ENCODE measurements around the gene CHRNB2. TPM values are rescaled to one million over a fixed set of nuclear protein-coding genes. Genes with fewer than 3 reads are reported as not detected.

CHRNB2 gene
- total RNA-seq, 1 donor from 2014 or later, result 0.11 TPM

DNA sequence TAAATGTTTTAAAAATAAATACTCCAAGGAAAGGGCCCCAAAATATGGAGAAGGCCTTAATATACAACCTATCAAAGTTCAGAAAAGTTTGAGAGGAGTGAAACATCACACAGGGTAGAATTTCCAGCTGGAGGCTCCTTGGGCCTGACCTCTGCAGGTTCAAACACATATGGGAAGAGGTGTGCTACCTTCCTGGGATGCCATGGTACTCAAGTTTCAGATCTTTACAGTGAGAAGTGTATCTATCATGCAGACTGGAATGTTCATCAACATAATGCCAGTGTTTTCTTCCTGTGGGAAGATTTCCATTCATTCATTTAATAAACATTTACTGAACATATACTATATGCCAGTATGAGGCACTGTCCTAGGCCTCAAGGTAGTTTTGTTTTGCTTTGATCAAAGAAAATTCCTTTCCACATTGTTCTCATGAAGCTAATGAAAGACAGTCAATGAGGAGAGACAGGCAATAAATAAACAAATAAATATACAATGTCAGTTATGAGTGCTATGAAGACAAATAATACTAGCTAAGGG, 55.0 kb downstream of the CHRNB2 start:
- no peaks in the 10 kb centered on the region for H3K36me3 ChIP-seq
- peaks cover 2% of the 10 kb centered on the region for H3K27me3 Mint-ChIP-seq (ENCODE audit: insufficient read depth, low read depth)
- H3K27me3 ChIP-seq, result no peaks in the 10 kb centered on the region
- no peak overlapping the region for H2AFZ ChIP-seq (replicated peaks)
- no peak overlapping the region for H3K4me3 ChIP-seq
- peaks cover 100% of the 10 kb centered on the region for H3K79me2 ChIP-seq (ENCODE audit: low read depth)
- H3K27ac ChIP-seq, result no peak overlapping the region
- H3K4me2 ChIP-seq, result no peak overlapping the region
- H4K20me1 ChIP-seq (ENCODE audit: low read depth), result peaks cover 61% of the 10 kb centered on the region
- no peak overlapping the region for H3K9ac ChIP-seq
- peaks cover 3% of the 10 kb centered on the region for H3K36me3 Mint-ChIP-seq
- no peak overlapping the region for H3K27ac Mint-ChIP-seq
- H3K4me3 Mint-ChIP-seq, result no peak overlapping the region
- TF ChIP-seq EZH2phosphoT487 (IDR thresholded peaks at IDR 0.05) (no peak), EZH2 (IDR thresholded peaks at IDR 0.05) (no peak)
- TF ChIP-seq, protein P1, sequence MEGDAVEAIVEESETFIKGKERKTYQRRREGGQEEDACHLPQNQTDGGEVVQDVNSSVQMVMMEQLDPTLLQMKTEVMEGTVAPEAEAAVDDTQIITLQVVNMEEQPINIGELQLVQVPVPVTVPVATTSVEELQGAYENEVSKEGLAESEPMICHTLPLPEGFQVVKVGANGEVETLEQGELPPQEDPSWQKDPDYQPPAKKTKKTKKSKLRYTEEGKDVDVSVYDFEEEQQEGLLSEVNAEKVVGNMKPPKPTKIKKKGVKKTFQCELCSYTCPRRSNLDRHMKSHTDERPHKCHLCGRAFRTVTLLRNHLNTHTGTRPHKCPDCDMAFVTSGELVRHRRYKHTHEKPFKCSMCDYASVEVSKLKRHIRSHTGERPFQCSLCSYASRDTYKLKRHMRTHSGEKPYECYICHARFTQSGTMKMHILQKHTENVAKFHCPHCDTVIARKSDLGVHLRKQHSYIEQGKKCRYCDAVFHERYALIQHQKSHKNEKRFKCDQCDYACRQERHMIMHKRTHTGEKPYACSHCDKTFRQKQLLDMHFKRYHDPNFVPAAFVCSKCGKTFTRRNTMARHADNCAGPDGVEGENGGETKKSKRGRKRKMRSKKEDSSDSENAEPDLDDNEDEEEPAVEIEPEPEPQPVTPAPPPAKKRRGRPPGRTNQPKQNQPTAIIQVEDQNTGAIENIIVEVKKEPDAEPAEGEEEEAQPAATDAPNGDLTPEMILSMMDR (IDR thresholded peaks at IDR 0.05), result no peak
- H3K9me3 ChIP-seq (ENCODE audit: low read depth), result no peaks in the 10 kb centered on the region
- H3F3A ChIP-seq (ENCODE audit: low read depth), result no peaks in the 10 kb centered on the region
- no peaks in the 10 kb centered on the region for H3K9me3 Mint-ChIP-seq
- peaks cover 13% of the 10 kb centered on the region for H3K4me1 Mint-ChIP-seq
- no peak for DNase-seq (ENCODE audit: low spot score)
- H3K4me1 ChIP-seq, result peaks cover 7% of the 10 kb centered on the region

DNA sequence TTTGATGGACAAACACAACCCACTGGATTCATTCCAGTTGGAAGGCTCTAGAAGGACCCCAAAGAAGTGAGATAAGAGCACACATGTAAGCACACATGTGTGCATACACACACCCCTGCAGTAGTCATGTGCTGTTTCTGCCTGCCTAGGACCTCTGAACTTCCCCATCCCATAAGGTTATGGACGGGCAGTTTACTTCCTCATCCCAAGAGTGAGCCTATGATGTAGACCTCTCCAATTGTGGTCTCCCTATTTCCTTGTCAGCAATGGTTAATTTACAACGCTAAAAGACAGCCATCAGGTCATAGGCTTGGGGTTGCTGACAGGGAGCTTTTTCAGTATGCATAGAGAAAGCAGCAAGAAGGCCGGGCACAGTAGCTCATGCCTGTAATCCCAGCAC, 55.8 kb downstream of the CHRNB2 start:
- H3K9ac ChIP-seq, result no peak overlapping the region
- DNase-seq (ENCODE audit: low spot score), result no peak
- Mint-ChIP-seq H3K27me3 (ENCODE audit: insufficient read depth, low read depth) (peaks cover 2% of the 10 kb centered on the region), H3K4me3 (no peak overlapping the region), H3K9me3 (no peaks in the 10 kb centered on the region), H3K4me1 (peaks cover 16% of the 10 kb centered on the region), H3K27ac (no peak overlapping the region), H3K36me3 (peaks cover 3% of the 10 kb centered on the region)
- no peaks in the 10 kb centered on the region for H3K27me3 ChIP-seq
- no peak overlapping the region for H3K27ac ChIP-seq
- H2AFZ ChIP-seq (replicated peaks), result no peak overlapping the region
- no peaks in the 10 kb centered on the region for H3F3A ChIP-seq (ENCODE audit: low read depth)
- no peak overlapping the region for H3K4me2 ChIP-seq
- H3K4me1 ChIP-seq, result peaks cover 7% of the 10 kb centered on the region
- H3K4me3 ChIP-seq, result no peak overlapping the region
- H3K79me2 ChIP-seq (ENCODE audit: low read depth), result peaks cover 94% of the 10 kb centered on the region
- no peaks in the 10 kb centered on the region for H3K36me3 ChIP-seq
- TF ChIP-seq, protein P1 (IDR thresholded peaks at IDR 0.05), result no peak
- TF ChIP-seq EZH2phosphoT487 (IDR thresholded peaks at IDR 0.05) (no peak), EZH2 (IDR thresholded peaks at IDR 0.05) (no peak)
- H3K9me3 ChIP-seq (ENCODE audit: low read depth), result no peaks in the 10 kb centered on the region
- H4K20me1 ChIP-seq (ENCODE audit: low read depth), result peaks cover 59% of the 10 kb centered on the region

DNA sequence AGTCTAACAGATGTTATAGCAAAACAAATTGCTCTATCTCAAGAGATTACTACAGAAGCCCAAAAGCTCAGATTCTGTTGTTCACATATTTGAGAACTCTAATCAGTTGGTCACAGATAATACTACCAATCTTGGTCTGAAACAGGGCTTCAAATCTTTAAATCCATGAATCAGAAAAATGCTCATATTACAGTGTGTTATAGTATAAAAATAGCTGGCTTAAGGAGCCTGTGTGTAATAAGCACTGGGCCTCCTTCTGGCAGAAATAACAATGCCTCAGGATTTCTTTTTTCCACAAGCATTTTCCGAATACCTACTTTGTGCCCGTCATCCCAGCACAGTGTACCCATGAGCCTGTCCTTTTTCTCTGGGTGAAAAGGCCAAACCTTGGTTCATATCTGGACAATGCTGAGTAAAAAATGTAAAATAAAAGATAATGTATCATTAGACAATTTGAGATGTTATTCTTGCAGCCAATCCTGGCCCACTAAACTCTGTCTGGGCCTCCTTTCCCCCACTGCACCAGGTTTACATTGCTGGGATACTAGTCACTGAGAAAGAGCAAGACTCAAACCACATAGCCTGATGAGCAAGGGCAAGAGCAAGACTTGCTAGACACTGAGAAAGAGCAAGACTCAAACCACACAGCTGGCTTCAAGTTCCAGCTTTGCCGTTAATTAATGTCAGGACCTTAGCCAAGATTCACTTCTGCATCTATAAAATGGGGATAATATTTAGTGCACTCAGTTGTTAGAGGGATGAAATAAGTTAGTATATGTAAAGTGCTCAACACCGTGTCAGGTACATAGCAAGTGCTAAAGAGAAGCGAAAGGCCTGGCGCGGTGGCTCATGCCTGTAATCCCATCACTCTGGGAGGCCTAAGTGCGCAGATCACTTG, 57.4 kb downstream of the CHRNB2 start:
- Histone ChIP-seq H3K27me3 (no peaks in the 10 kb centered on the region), H3K9ac (no peak overlapping the region), H3K4me1 (peaks cover 7% of the 10 kb centered on the region), H3K9me3 (ENCODE audit: low read depth) (peaks cover 5% of the 10 kb centered on the region), H3K4me3 (no peak overlapping the region), H4K20me1 (ENCODE audit: low read depth) (peaks cover 47% of the 10 kb centered on the region), H3K4me2 (no peak overlapping the region), H3F3A (ENCODE audit: low read depth) (peaks cover 4% of the 10 kb centered on the region), H2AFZ (replicated peaks) (no peak overlapping the region), H3K36me3 (no peaks in the 10 kb centered on the region), H3K79me2 (ENCODE audit: low read depth) (peaks cover 77% of the 10 kb centered on the region), H3K27ac (no peak overlapping the region)
- Mint-ChIP-seq H3K27ac (peak overlapping the region; percentile 16), H3K4me3 (peak overlapping the region; percentile 50), H3K27me3 (ENCODE audit: insufficient read depth, low read depth) (peaks cover 4% of the 10 kb centered on the region), H3K9me3 (peaks cover 10% of the 10 kb centered on the region), H3K4me1 (peaks cover 16% of the 10 kb centered on the region), H3K36me3 (peaks cover 6% of the 10 kb centered on the region)
- TF ChIP-seq EZH2phosphoT487 (IDR thresholded peaks at IDR 0.05), result no peak
- TF ChIP-seq EZH2 (IDR thresholded peaks at IDR 0.05), result no peak
- TF ChIP-seq, protein P1 (IDR thresholded peaks at IDR 0.05), result no peak
- DNase-seq (ENCODE audit: low spot score), result no peak

Data from neural progenitor cell (in vitro differentiated cells).